Measurements from ENCODE around the gene BAZ1A. TPM values are rescaled to one million over a fixed set of nuclear protein-coding genes. Genes with fewer than 3 reads are reported as not detected.

Gene BAZ1A
- total RNA-seq, 1 experiment from 2014 or later = 27.2 TPM

GRCh38 chr14:34913619-34914018, 38.5 kb upstream of the BAZ1A start:
- no peak for TF ChIP-seq REST (IDR thresholded peaks at IDR 0.05; ENCODE audit: insufficient read depth in 1 of 2, low read depth in 2 of 2, low read length in 1 of 2)
- no peak for TF ChIP-seq TCF7L2 (IDR thresholded peaks at IDR 0.05; ENCODE audit: low read depth, low read length)
- TF ChIP-seq, protein P1, sequence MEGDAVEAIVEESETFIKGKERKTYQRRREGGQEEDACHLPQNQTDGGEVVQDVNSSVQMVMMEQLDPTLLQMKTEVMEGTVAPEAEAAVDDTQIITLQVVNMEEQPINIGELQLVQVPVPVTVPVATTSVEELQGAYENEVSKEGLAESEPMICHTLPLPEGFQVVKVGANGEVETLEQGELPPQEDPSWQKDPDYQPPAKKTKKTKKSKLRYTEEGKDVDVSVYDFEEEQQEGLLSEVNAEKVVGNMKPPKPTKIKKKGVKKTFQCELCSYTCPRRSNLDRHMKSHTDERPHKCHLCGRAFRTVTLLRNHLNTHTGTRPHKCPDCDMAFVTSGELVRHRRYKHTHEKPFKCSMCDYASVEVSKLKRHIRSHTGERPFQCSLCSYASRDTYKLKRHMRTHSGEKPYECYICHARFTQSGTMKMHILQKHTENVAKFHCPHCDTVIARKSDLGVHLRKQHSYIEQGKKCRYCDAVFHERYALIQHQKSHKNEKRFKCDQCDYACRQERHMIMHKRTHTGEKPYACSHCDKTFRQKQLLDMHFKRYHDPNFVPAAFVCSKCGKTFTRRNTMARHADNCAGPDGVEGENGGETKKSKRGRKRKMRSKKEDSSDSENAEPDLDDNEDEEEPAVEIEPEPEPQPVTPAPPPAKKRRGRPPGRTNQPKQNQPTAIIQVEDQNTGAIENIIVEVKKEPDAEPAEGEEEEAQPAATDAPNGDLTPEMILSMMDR (IDR thresholded peaks at IDR 0.05) = no peak
- no peak for TF ChIP-seq POLR2AphosphoS5 (IDR thresholded peaks at IDR 0.05; ENCODE audit: low read depth, low read length)
- TF ChIP-seq SIN3A (IDR thresholded peaks at IDR 0.05; ENCODE audit: borderline replicate concordance, insufficient read depth, low read depth, low read length) = no peak
- in situ Hi-C loops (cut with HindIII; ENCODE audit: low pct_unique_long_range_greater_than_20kb, low sequenced_read_pairs) = no loop called here
- ChIA-PET POLR2A (no interaction called here), CTCF (no interaction called here)
- Histone ChIP-seq H3K4me3 (ENCODE audit: low read depth in 2 of 2, low read length in 2 of 2) (no peak overlapping the region), H3K27me3 (ENCODE audit: control insufficient read depth, insufficient read depth, low read length) (no peaks in the 10 kb centered on the region), H3K4me1 (ENCODE audit: control insufficient read depth, insufficient read depth, low read length) (no peaks in the 10 kb centered on the region), H3K9me3 (ENCODE audit: control insufficient read depth, insufficient read depth, low read depth, low read length) (no peaks in the 10 kb centered on the region), H3K36me3 (ENCODE audit: control insufficient read depth, insufficient read depth, low read length) (no peaks in the 10 kb centered on the region), H3K27ac (ENCODE audit: low read length) (no peak overlapping the region)
- DNase-seq (ENCODE audit: low read depth, low spot score) (no peak), ATAC-seq (no peak)
- intact Hi-C loops (cut with micrococcal nuclease; ENCODE audit: unreplicated experiment) = no loop called here
- no TSS peak for BruUV-seq (replicated peaks)

DNA sequence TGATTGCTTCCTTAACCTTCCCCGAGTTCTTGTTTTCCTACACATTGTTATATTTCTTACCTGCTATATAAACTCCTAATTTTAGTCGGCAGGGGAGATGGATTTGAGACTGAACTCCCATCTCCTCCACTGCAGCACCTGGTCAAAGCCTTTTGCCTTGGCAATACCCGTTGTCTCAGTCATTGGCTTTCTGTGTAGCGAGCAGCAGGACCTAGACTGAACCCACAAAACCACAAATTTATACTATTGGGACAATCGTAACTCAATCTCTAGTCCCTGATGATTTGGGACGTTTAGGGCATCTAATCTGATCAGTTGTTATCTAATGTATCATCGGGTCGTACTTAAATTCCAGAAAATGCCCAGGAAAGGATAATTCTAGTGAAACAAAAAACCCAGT, 37.8 kb upstream of the BAZ1A start:
- no peak for TF ChIP-seq POLR2AphosphoS5 (IDR thresholded peaks at IDR 0.05; ENCODE audit: low read depth, low read length)
- no peak for TF ChIP-seq REST (IDR thresholded peaks at IDR 0.05; ENCODE audit: insufficient read depth in 1 of 2, low read depth in 2 of 2, low read length in 1 of 2)
- TF ChIP-seq, protein P1 (IDR thresholded peaks at IDR 0.05) = no peak
- no peak for TF ChIP-seq SIN3A (IDR thresholded peaks at IDR 0.05; ENCODE audit: borderline replicate concordance, insufficient read depth, low read depth, low read length)
- no peak for TF ChIP-seq TCF7L2 (IDR thresholded peaks at IDR 0.05; ENCODE audit: low read depth, low read length)
- Histone ChIP-seq H3K36me3 (ENCODE audit: control insufficient read depth, insufficient read depth, low read length) (no peaks in the 10 kb centered on the region), H3K4me1 (ENCODE audit: control insufficient read depth, insufficient read depth, low read length) (no peaks in the 10 kb centered on the region), H3K4me3 (ENCODE audit: low read depth in 2 of 2, low read length in 2 of 2) (no peak overlapping the region), H3K9me3 (ENCODE audit: control insufficient read depth, insufficient read depth, low read depth, low read length) (no peaks in the 10 kb centered on the region), H3K27me3 (ENCODE audit: control insufficient read depth, insufficient read depth, low read length) (no peaks in the 10 kb centered on the region), H3K27ac (ENCODE audit: low read length) (no peak overlapping the region)
- no TSS peak for BruUV-seq (replicated peaks)
- POLR2A ChIA-PET = no interaction called here
- intact Hi-C loops (cut with micrococcal nuclease; ENCODE audit: unreplicated experiment) = no loop called here
- CTCF ChIA-PET = no interaction called here
- DNase-seq (ENCODE audit: low read depth, low spot score) = no peak
- in situ Hi-C loops (cut with HindIII; ENCODE audit: low pct_unique_long_range_greater_than_20kb, low sequenced_read_pairs) = no loop called here
- ATAC-seq = no peak

All from Panc1 (cell line).